Effector memory CD8-positive, alpha-beta T cell (primary cell): ENCODE data around the gene PPFIA2.
"Not testable (repeated sequence)": the region's sequence is repeated elsewhere in the genome, so short reads cannot be mapped to it uniquely, and the experiment has no call there.

Experiments used
- ATAC-seq: fragments of 150-1000 bp; cut with Tn5 transposase; replicated peaks from 2 replicates; pipeline ENCODE4 v1.10.0; 2021; ENCODE audit warnings: mild to moderate bottlenecking, moderate library complexity
- DNase-seq, 3 experiments: peaks; one replicate each; pipeline ENCODE4 v3.0.0; 2021
- H3K27ac Mint-ChIP-seq, 2 donors: one replicate each; pipeline ENCODE4 v1.8.0; 2022; ENCODE audit warnings: mild to moderate bottlenecking in 2 of 2, mixed read lengths in 2 of 2, moderate library complexity in 2 of 2
- H3K27me3 Mint-ChIP-seq, 2 donors: one replicate each; pipeline ENCODE4 v1.8.0; 2022; ENCODE audit warnings: mixed read lengths in 2 of 2
- H3K36me3 Mint-ChIP-seq: one replicate; pipeline ENCODE4 v1.8.0; 2022; ENCODE audit warnings: mild to moderate bottlenecking, moderate library complexity, mixed read lengths; ENCODE audit not compliant: insufficient read depth
- H3K4me1 Mint-ChIP-seq, 2 donors: one replicate each; pipeline ENCODE4 v1.8.0; 2022; ENCODE audit warnings: low read depth in 2 of 2, mixed read lengths in 2 of 2
- H3K4me3 Mint-ChIP-seq, 2 donors: one replicate each; pipeline ENCODE4 v1.8.0; 2022; ENCODE audit warnings: mild to moderate bottlenecking in 2 of 2, mixed read lengths in 2 of 2, moderate library complexity in 2 of 2
- H3K9me3 Mint-ChIP-seq, 2 donors: one replicate each; pipeline ENCODE4 v1.8.0; 2022; ENCODE audit warnings: mixed read lengths in 2 of 2

The PPFIA2 gene

DNA sequence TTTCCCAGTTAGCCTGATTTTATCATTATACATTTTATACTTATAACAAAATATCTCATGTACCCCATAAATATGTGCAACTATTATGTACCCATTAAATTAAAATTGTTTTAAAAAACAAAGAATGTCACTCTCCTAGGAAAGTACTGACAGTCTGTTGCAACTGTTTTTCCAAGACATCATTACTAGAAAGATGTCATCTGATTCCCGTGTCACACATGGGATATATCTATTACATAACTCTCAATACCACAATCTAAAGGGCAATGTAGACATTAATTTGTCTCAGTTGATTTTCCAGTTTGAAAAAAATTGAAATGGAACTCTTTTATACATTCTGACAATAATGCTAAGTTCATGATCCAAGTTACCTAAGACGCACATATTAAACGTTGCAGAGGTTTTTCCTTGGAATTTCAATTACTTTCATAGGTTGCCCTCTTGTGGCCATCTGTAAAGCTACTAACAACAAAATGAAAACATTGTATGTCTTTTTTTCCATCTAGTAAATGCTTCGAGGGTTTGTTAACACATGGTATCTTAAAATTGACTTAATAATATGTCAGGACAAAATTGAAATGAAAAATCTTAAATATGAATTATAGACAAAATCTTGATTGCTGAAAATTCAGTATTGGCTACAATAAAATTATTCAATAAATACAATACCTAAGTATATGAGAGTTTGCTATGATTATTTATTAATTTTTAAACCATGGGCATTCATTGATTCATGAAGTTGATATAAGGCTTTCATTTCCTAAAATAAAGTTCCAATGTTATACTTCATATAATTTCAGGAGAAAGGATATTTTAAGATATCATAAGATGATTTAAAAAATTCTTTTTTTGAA is 131.6 kb downstream of the PPFIA2 start:
- no peak for ATAC-seq
- Mint-ChIP-seq H3K4me1 (no peaks in the 10 kb centered on the region), H3K27ac (no peak overlapping the region), H3K27me3 (no peaks in the 10 kb centered on the region), H3K9me3 (no peaks in the 10 kb centered on the region), H3K4me3 (no peak overlapping the region), H3K36me3 (no peaks in the 10 kb centered on the region)
- DNase-seq = no peak

GRCh38 chr12:81626406-81626805 is 132.7 kb downstream of the PPFIA2 start:
- Mint-ChIP-seq H3K4me3 (no peak overlapping the region), H3K4me1 (no peaks in the 10 kb centered on the region), H3K36me3 (no peaks in the 10 kb centered on the region), H3K27me3 (no peaks in the 10 kb centered on the region), H3K9me3 (no peaks in the 10 kb centered on the region), H3K27ac (no peak overlapping the region)
- ATAC-seq = no peak
- DNase-seq = no peak

- Mint-ChIP-seq H3K36me3 (no peaks in the 10 kb centered on the region), H3K27ac (no peak overlapping the region), H3K4me1 (no peaks in the 10 kb centered on the region), H3K4me3 (no peak overlapping the region), H3K9me3 (peaks cover 0 to 2% of the 10 kb centered on the region in 2 donors), H3K27me3 (no peaks in the 10 kb centered on the region)
- DNase-seq (no peak), ATAC-seq (no peak)
These were observed 141.2 kb downstream of the PPFIA2 start for GRCh38 chr12:81617915-81618314.

DNA sequence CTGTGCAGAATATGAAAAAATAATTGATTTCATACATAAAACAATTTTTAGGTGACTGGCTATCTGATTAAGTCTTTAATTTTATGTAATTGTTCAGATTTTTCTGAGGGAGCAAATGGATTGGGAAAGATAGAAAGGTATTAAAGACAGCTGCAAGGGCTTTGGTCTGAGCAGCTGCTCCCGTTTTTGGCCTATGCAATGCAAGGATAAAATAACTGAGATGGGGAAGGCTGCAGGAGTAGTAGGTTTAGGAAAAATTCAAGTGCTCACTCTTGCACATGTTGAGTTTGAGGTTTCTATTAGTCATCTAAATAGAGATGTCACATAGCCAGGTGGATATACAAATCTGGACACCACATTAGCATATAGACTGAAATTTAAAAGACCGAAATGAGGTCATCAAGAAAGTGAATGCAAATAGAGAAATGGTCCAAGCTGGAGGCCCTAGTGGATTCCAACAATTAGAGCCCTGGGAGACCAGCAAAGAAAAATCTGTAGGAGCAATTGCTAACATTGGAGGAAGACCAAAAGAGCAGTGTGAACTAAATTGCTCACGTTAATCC is 144.0 kb downstream of the PPFIA2 start:
- Mint-ChIP-seq H3K4me1 (no peaks in the 10 kb centered on the region), H3K36me3 (no peaks in the 10 kb centered on the region), H3K27me3 (no peaks in the 10 kb centered on the region), H3K9me3 (peaks cover 0 to 2% of the 10 kb centered on the region in 2 donors), H3K4me3 (no peak overlapping the region), H3K27ac (no peak overlapping the region)
- DNase-seq (no peak), ATAC-seq (no peak)

GRCh38 chr12:81610955-81611889 is 147.9 kb downstream of the PPFIA2 start:
- H3K27ac Mint-ChIP-seq = no peak overlapping the region
- H3K4me1 Mint-ChIP-seq = no peaks in the 10 kb centered on the region
- H3K27me3 Mint-ChIP-seq = no peaks in the 10 kb centered on the region
- ATAC-seq (no peak), DNase-seq (no peak)
- H3K36me3 Mint-ChIP-seq = peaks cover 3% of the 10 kb centered on the region
- peaks cover 0 to 2% of the 10 kb centered on the region in 2 donors for H3K9me3 Mint-ChIP-seq
- no peak overlapping the region for H3K4me3 Mint-ChIP-seq

DNA sequence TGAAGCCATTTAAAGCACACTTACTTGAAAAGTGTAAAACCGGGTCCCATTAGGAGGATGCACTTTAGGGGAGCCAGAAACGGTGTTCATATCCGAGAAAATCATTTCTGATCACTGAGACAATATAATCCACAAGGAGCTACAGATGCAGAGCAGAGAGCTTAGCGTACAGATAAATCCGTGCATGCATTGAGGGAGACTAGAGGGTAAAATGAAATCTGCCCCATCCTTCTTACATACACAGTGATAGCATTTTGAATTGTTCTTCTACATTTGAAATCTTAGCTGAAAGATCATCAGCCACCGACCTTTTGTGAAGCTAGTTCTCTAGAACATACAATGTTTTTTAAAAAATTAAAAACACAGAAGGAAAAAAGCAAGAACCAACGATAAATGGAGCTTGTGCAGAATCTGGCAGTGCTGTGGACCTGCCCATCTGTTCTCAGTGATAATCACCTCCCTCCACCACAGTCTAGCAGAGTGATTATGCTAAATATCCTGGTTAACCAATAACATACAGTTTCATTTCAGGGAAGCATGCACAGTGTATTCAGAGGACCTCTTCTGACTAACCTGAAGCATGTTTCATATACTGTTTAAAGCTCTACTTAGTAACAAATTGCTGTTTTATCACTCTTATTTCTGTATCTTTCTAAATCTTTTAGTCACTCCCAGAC is 161.1 kb downstream of the PPFIA2 start:
- peaks cover 0 to 2% of the 10 kb centered on the region in 2 donors for H3K9me3 Mint-ChIP-seq

GRCh38 chr12:81596558-81596957 is 162.6 kb downstream of the PPFIA2 start:
- no peaks in the 10 kb centered on the region for H3K27me3 Mint-ChIP-seq
- H3K9me3 Mint-ChIP-seq = peaks cover 0 to 5% of the 10 kb centered on the region in 2 donors
- no peaks in the 10 kb centered on the region for H3K36me3 Mint-ChIP-seq
- H3K4me1 Mint-ChIP-seq = no peaks in the 10 kb centered on the region
- no peak overlapping the region for H3K4me3 Mint-ChIP-seq
- ATAC-seq (no peak), DNase-seq (no peak)
- H3K27ac Mint-ChIP-seq = no peak overlapping the region

More for the DNA sequence above, 161.1 kb downstream of the PPFIA2 start:
- Mint-ChIP-seq H3K4me1 (no peaks in the 10 kb centered on the region), H3K27me3 (no peaks in the 10 kb centered on the region), H3K36me3 (no peaks in the 10 kb centered on the region), H3K27ac (no peak overlapping the region), H3K4me3 (no peak overlapping the region)
- no peak for DNase-seq
- ATAC-seq = no peak

GRCh38 chr12:81591256-81591655 is 167.9 kb downstream of the PPFIA2 start:
- Mint-ChIP-seq H3K27ac (no peak overlapping the region), H3K36me3 (no peaks in the 10 kb centered on the region), H3K9me3 (peaks cover 5 to 8% of the 10 kb centered on the region in 2 donors), H3K27me3 (no peaks in the 10 kb centered on the region), H3K4me3 (no peak overlapping the region), H3K4me1 (no peaks in the 10 kb centered on the region)
- no peak for DNase-seq
- ATAC-seq = no peak

GRCh38 chr12:81590703-81591102 is 168.4 kb downstream of the PPFIA2 start:
- not testable (repeated sequence) for H3K27ac Mint-ChIP-seq, H3K27me3 Mint-ChIP-seq, H3K9me3 Mint-ChIP-seq, DNase-seq, H3K4me1 Mint-ChIP-seq, H3K36me3 Mint-ChIP-seq, ATAC-seq, H3K4me3 Mint-ChIP-seq

DNA sequence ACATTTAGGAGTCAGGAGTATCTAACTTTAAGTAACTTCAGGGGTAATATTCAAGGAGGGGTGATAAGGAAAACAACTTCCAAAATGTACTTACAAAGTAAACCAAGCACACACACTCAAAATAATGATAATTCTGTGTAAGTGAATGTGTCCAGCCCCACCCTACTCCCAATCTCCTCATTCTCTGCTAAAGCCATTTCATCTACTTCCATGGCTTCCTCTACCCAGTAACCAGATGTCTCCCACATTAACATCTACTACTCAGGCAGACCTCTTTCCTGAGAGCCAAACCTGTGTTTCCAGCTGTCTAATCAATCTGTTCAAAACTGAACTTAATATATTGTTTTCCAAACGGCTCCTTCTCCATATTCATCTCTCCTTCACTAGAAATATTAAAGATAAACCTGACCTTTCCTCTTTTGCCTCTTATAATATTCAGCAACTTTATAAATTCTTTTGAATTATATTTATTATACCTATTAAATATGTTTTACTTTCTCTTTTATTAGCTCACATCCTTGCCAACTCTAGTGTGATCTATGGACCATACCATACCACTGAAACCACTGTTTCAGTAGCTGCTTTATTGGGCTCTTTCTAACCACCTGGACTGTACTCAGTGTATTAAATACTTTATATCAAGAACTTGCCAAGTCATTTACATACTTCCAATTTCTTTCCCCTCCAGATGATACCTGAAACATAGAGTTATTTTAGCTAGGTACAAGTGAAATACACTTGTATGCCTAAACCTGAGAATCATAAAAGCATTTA is 170.7 kb downstream of the PPFIA2 start:
- no peaks in the 10 kb centered on the region for H3K27me3 Mint-ChIP-seq
- DNase-seq (no peak), ATAC-seq (no peak)
- H3K4me3 Mint-ChIP-seq = no peak overlapping the region
- no peak overlapping the region for H3K27ac Mint-ChIP-seq
- H3K9me3 Mint-ChIP-seq = peaks cover 5 to 8% of the 10 kb centered on the region in 2 donors
- H3K36me3 Mint-ChIP-seq = no peaks in the 10 kb centered on the region
- no peaks in the 10 kb centered on the region for H3K4me1 Mint-ChIP-seq

DNA sequence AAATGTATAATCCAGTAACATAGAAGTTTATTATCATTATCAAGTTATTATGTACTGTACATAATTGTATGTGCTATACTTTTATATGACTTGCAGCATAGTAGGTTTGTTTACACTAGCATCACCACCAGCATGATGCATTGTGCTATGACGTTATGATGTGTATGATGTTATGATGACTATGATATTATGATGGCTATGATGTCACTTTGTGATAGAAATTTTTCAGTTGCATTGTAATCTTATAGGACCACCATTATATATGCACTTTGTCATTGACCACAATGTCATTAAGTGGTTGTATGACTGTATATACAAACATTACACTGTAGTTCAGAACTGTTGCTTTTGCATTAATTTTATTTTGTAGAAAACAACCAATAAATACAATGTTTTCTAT is 173.4 kb downstream of the PPFIA2 start:
- no peaks in the 10 kb centered on the region for H3K27me3 Mint-ChIP-seq
- H3K4me3 Mint-ChIP-seq = no peak overlapping the region
- H3K36me3 Mint-ChIP-seq = no peaks in the 10 kb centered on the region
- peaks cover 3 to 6% of the 10 kb centered on the region in 2 donors for H3K9me3 Mint-ChIP-seq
- ATAC-seq = no peak
- H3K27ac Mint-ChIP-seq = no peak overlapping the region
- no peaks in the 10 kb centered on the region for H3K4me1 Mint-ChIP-seq
- DNase-seq = no peak

DNA sequence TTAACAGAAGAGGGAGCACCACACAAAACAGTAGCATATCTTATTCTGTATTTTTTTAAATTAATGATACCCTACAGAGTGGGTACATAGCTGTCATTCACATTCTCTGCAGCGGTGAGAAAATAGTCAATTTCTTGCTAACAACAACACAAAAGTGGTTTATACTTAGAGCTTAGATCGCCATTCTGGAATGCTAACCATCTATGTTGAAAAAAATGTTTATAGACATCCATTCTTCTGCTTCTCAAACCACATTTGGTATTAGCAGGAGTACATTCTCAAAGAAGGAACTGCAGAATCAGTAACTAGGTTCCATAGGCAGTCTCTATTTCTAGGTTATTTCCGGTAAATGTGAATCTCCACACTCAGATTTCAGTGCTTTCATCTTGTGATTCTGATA is 185.9 kb downstream of the PPFIA2 start:
- Mint-ChIP-seq H3K4me3 (no peak overlapping the region), H3K27me3 (no peaks in the 10 kb centered on the region), H3K4me1 (no peaks in the 10 kb centered on the region), H3K36me3 (no peaks in the 10 kb centered on the region), H3K27ac (no peak overlapping the region), H3K9me3 (no peaks in the 10 kb centered on the region)
- DNase-seq (no peak), ATAC-seq (no peak)
